ENCODE results near the gene ELOVL6.

The ELOVL6 gene

GRCh38 chr4:110208419-110208818 lies 10.0 kb upstream of the ELOVL6 start:
- no peak for DNase-seq (ENCODE audit: low spot score)
- no peak overlapping the region for H3K4me3 ChIP-seq
- no peak overlapping the region for H3K27ac ChIP-seq
- no peak for TF ChIP-seq CTCF (IDR thresholded peaks at IDR 0.05)

- DNase-seq (ENCODE audit: low spot score): no peak
- no peak overlapping the region for H3K4me3 ChIP-seq
- no peak overlapping the region for H3K27ac ChIP-seq
- TF ChIP-seq CTCF (IDR thresholded peaks at IDR 0.05): no peak
These were observed 8.8 kb upstream of the ELOVL6 start for GRCh38 chr4:110207233-110207632.

- H3K4me3 ChIP-seq: no peak overlapping the region
- no peak for DNase-seq (ENCODE audit: low spot score)
- no peak overlapping the region for H3K27ac ChIP-seq
- no peak for TF ChIP-seq CTCF (IDR thresholded peaks at IDR 0.05)
These were observed 3.6 kb upstream of the ELOVL6 start for GRCh38 chr4:110202024-110202423.

- no peak for DNase-seq (ENCODE audit: low spot score)
- no peak overlapping the region for H3K4me3 ChIP-seq
- H3K27ac ChIP-seq: no peak overlapping the region
- TF ChIP-seq CTCF (IDR thresholded peaks at IDR 0.05): no peak
These were observed 3.1 kb upstream of the ELOVL6 start for GRCh38 chr4:110201502-110201901.

- Histone ChIP-seq H3K27ac (no peak overlapping the region), H3K4me3 (no peak overlapping the region)
- no peak for TF ChIP-seq CTCF (IDR thresholded peaks at IDR 0.05)
- no peak for DNase-seq (ENCODE audit: low spot score)
These were observed 2.3 kb upstream of the ELOVL6 start for GRCh38 chr4:110200689-110201088.

- peak overlapping the region in 1 of 2 donors; percentile 89 for H3K27ac ChIP-seq
- H3K4me3 ChIP-seq: peak overlapping the region; percentile 93
- DNase-seq (ENCODE audit: low spot score): no peak
- TF ChIP-seq CTCF (IDR thresholded peaks at IDR 0.05): no peak
These were observed 373 bp downstream of the ELOVL6 start for GRCh38 chr4:110198049-110198434.

GRCh38 chr4:110197529-110198042 lies 829 bp downstream of the ELOVL6 start:
- no peak for TF ChIP-seq CTCF (IDR thresholded peaks at IDR 0.05)
- H3K27ac ChIP-seq: peak overlapping the region; percentile 64 to 89
- H3K4me3 ChIP-seq: peak overlapping the region; percentile 93
- no peak for DNase-seq (ENCODE audit: low spot score)
